HG02610 (cell line): ENCODE data around the gene FCHO2.

Experiments
- ATAC-seq: cut with Tn5 transposase; IDR thresholded peaks from one replicate; pipeline ENCODE4 v1.9.1; 2021; ENCODE audit warnings: mild to moderate bottlenecking, moderate library complexity; ENCODE audit not compliant: unreplicated experiment

Gene FCHO2

DNA sequence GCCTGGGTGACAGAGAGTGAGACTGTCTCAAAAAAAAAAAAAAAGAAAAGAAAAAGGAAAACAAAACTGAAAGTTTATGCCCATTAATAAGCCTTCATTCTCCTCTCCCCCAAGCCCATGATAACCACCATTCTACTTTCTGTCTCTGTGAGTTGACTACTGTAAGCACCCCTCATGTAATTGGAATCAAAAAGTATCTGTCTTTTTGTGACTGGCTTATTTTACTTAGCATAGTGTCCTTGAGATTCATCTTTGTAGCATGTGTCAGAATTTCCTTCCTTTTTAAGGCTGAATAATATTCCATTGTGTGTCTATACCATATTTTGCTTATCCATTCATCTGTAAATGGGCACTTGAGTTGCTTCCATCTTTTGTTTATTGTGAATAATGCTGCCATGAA, 150.5 kb downstream of the FCHO2 start:
- no peak for ATAC-seq

DNA sequence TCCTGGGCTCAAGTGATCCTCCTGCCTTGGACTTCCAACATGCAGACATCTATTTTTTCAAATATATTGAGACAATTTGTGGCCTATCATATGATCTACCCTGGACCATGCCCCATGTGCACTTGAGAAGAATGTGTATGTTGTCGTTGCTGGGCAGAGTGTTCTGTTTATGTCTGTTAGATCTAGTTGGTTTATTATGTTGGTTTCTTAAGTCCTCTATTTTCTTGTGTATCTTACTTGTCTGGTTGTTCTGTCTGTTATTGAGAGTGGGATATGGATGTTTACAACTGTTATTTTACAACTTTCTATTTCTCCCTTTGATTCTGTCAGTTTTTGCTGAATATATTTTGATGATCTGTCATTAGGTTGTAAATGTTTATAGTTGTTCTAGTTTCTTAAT, 154.3 kb downstream of the FCHO2 start:
- ATAC-seq: no peak

DNA sequence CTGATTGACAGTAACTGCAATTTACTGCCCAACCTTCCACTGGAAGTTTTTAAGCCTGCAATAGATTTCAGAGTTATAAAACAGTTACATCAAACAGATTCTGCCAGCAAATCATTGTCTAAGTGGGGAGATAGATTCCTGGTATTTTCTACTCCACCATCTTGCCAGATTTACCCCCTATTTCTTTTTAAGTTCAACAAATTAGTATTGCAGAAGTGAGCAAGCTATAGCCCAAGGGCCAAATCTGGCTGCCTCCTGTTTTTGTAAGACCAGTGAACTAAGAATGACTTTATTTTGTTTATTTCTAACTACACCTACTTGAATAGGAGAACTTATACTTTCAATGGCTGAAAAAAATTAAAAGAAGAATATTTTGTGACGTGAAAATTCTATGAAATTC, 155.7 kb downstream of the FCHO2 start:
- ATAC-seq: no peak

DNA sequence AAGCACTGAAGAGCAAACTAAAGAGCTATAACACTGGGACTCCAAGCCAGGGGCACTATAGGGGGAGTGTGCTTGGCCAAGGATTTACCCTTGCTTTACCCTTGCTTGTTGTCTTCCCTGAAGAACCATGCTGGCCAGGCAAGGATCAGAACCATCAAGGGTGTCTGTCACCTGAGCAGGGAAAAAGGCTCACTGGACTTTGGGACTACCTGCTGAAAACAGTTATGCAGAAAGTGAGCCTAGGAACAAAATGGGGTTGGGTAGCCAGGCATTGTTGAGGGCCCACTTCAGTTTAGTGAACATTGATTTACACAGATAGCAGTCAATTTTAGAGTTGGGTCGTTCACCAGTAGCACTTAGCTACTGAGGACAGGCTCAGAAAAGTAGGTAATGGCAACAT, 156.5 kb downstream of the FCHO2 start:
- no peak for ATAC-seq

DNA sequence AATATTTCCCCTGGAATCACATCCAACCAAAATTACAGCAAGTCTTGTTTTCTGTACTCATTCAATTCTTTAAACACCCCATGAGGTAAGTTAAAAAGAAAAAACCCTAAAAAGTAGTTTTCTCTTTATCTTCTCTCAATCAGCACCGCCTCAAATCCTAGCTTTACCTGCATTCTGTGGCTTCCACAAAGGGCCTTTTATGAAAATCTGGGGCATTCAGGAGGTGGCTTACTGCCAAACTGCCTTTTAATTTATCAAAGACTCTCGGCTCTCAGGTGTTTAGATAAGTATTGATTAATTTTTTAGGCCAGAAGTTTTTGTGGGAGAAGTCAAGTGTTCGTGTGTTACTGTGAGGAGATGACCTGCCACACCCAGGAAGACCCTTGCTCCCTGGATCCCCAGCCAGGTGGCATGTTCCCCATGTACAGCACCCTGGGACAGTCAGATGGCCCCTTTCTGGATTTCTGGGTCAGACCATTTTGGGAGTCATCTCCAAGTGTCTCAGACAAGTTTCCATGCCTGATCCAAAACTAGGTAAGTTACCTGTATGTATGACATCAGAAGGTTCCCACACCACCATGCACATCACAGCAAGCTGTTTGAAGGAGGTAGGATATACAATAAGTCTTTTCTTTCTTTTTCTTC, 158.3 kb downstream of the FCHO2 start:
- ATAC-seq: no peak

DNA sequence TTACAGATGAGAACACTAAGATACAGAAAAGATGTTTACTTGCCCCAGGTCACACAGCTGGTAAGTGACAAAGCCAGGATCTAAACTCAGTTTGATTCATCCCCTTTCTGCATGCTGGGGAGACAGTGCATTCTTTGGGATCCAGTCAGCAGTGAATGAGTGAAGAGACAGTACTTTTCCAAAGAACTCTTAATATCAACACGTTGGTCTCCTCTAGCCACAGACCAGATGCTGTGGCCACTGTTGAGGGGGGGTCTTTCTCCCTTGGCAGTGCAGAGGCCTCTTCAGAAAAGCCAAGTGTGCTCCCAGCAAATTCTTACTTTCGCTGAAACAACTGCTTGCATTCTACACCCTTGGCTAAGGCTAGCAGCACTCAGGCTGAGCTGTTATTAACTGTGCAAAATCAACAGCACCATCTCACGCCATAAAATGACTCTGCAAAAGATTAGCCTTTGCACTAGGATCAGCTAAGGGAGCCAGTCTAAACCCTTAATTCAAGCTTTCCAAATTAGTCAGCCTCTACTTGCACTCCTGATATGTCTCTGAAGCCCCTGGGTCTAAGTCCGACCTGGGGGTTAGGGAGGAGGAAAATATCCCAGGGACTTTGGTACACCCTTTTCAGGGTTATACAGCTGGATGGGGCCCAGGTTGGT, 159.7 kb downstream of the FCHO2 start:
- no peak for ATAC-seq

DNA sequence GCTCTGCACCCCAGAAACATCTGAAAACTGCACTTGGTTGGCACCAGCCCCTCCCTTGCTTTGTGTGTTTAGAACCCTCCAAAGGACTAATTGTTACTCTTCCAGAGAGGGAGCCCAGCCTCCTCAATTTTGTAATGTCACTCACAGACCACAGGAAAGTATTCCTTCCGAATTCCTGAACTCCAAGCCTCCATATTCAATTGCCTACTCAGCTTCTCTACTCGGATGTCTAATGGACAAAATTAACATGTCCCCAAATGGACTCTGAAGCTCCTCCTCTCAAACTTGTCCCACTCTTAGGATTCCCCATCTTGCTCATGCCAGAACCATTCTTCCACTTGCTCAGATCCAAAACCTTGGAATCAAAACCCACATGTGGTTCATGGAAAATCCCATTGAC, 160.7 kb downstream of the FCHO2 start:
- no peak for ATAC-seq

DNA sequence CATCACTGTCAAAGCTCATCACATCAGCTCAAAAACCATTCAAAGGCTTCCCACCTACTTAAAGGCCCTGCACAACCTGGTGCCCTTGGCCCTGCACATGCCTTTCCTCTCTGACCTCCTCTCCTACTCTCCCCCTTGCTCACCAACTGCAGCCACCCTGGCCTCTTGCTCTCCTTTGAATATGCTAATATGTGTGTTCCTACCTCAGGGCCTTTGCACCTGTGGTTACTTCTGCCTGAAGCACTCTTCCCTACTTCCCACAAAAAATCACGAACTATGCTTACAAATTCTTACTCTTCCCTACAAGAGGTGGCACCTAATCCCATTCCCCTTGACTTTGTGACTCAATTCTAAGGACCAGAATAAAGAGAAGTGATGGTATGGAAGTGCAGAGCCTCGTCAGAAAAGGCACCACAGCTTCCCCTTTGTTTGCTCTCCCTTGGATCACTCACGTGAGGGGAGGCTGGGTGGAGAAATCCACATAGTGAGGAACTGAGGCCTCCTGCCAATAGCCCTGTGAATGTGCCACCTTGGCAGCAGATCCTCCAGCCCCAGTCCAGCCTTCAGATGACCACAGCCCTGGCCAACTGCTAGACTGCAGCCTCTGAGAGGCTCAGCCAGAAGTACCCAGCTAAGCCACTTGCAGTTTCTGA, 161.4 kb downstream of the FCHO2 start:
- ATAC-seq: no peak

DNA sequence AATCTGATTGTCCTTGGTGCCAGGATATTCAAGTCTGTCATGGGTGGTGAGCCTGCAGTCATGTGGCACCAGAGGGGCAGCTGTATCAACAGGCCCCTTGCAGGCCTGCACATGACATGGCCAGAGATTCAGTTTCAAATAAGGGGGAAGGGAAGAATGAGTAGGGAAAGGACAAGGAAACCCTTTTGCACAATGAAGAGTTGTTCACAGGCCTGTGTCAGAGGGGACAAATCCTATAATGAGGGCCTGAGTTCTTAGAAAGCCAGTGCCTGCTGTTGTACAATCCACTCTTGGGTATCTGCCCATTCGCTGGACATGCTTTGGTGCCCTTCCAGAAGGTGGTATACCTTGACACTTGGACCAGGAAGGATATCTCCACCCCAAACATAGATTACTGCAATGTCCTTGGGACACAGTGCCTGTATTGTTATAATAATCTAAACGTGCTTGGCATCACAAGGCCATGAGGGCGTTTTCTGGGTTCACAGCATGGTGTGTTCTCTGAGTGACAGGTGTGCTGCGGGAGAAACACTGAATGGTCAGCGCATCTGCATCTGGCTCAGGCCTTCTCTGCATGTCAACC, 162.6 kb downstream of the FCHO2 start:
- no peak for ATAC-seq

DNA sequence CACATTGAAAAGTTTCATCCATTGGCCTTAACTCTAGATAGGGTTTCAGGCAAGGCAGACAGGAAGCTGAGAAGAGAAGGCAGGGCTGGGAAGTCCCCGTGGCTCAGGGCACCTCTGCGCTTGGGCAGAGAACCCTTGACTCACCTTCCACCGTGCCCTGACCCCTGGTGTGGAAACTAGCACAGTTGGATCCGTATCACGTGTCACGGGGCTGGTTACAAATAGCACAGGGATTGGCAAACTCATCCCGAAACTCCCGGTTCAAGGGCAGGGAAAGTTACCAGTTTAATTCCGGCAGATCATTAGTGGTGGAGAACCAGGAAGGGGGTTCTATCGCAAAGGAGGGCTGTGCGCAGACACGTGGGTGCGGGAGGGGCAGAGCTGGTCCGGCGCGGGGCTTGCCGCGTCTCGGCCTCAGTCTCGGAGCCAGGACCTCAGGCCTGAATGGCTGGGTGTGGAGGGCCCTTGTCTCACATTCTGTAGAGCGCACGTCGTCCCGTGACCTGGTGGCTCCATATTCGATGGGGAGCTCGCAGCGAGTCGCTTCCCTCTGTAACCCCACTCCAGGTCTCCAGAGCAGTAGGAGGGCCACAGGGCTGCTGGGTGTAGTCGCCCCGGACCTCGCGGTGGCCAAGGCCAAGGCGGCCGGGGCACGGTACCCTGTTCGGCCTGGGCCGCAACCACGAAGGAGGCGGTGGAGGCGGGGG, 163.8 kb downstream of the FCHO2 start:
- no peak for ATAC-seq

DNA sequence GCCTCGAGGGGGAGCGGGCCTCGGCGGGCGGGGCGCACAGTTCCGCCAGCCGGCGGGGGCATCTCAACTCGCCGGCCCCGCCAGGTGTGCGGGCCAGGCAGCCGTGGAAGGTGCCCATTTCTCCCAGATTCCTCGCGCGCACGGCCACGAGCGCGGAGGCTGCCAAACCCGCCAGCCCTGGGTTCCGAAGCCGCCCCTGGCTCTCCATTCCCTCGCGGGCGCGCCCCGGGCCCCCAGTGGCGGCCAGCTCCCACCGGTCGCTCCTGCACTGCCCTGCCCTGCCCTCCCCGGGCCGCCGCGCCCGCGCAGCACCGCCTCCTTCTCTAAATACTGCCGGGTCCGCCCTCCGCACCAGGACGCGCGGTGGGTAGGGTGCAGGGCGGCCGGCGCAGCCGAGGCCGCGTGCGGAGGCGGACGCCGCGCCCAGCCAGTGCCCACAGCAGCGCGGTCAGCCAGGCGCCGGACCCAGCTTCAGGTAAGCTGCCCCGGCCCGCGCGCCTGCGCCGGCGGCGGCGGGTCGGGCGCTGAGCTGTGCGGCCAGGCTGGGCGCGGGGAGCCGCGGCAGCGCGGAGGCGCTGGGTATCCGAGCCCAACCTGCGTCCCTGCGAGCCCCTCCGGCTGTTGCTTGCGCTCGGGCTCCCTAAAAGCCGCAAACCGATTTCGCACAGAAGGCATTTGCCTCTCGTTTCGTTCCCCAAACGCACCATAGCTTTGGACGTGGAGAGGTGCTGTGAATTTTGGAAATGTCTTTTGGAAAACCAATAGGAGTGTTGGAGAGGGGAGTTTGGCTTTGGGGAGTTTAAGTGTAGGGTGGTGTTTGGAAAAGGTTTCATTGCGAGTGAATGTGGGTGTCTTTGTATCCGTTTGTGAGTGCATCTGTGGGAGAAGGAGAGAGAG, 164.6 kb downstream of the FCHO2 start, which contains the start of gene TMEM171:
Gene TMEM171 (plus strand): TSS at position 354 of the 897 bp plus-strand sequence. CDS start 2,799 bp downstream, outside the sequence.
- no peak for ATAC-seq

DNA sequence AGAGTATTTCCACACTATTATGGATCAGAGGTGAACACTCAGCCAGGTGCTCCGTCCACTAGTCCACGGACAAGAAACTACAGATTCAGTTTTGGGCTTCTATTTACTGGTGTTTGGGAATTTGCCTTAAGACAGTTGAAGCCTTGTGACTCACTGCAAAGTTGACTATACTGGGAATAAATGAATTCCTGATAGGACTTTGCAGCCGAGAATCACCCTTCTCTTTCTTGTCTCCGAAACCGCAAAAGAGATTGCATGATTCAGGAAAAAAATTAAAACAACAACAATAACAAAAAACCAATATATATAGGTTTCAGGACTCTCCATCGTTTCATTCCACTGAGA, 165.2 kb downstream of the FCHO2 start:
- ATAC-seq: no peak

DNA sequence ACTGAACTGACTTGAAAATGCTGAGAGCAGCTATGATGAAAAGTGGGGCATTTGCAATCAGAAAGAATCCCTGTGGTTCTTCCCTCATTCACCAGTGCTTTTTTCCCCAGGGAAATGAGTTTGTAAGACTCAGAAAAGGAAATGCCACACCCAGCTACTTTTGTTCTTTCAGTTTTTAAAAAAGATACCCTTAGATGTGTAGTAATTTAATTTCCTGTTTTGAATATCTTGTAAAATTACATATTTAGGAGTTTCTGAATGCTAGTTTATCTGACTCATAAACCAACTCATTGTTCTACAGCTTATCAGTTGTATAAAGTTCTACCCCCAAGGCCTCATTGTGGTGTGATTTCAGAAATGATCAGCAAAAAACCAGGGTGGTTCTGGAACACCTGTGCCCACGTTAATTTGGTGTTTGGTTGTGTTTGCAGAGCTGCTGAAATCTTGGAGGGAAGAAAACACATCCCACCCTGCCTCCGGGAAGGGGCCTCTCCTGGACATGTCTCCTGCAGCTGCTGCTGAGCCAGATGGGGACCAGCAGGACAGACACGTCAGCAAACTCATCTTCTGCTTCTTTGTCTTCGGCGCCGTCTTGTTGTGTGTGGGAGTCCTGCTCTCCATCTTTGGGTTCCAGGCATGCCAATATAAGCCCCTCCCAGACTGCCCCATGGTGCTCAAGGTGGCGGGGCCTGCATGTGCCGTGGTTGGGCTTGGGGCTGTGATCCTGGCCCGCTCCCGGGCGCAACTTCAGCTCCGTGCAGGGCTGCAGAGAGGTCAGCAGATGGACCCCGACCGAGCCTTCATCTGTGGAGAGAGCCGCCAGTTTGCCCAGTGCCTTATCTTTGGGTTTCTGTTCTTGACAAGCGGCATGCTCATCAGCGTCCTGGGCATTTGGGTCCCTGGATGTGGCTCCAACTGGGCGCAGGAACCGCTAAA, 167.3 kb downstream of the FCHO2 start:
- no peak for ATAC-seq

DNA sequence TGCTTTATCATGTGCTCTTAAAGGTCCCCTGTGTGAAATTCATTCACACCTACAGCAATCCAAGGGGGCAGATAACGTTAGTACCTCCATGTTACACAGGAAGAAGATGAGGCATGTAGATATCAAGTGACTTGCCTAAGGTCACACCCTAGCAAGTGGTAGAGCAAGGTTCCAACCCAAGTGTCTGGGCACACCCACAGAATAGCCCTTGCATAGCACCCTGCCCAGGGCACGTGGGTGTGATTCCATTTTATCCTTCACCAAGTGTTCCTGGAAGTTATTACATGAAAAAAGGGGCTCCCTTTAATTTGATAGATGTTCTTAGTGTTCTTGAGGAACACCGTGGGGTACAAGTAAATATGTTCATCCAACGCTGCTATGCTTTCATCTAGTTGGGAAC, 169.4 kb downstream of the FCHO2 start:
- ATAC-seq: no peak

DNA sequence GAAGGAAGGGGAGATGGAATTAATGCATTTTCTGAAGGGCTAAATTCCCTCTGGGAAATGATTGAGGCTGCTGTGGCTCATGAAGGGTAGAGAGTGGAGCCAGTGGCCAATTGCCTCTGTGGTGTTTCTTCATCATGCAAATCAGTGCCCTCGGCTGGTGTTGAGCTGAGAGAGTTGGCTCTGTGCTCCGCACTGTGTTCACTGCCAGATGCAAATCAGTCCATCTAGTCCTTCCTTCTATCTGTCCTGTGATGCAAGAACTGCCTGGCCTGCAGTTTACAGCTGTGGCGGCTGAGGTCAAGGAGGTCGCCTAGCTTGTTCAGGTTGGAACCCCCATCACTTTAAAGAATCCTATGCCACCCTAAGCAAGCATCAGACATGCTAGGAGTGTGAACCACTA, 170.5 kb downstream of the FCHO2 start:
- ATAC-seq: no peak

DNA sequence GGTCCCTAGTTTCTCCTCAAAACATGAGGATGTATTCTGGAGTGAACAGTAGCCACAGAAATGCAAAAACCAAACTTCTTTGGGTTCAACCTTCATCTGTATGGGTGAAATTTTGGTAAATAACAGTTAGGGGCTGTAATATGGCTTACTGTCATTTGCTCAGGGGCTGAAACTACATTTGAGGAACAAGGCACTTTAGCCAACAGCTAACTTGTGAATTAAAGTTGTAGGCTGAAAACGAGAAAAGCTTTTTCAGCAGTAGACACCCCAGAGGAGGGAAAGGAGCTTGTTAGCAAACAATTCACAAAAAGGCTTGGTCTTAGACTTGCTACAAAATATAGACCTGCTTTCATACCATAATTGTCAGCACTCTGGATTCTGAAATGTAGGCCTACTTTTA, 171.1 kb downstream of the FCHO2 start:
- ATAC-seq: no peak

DNA sequence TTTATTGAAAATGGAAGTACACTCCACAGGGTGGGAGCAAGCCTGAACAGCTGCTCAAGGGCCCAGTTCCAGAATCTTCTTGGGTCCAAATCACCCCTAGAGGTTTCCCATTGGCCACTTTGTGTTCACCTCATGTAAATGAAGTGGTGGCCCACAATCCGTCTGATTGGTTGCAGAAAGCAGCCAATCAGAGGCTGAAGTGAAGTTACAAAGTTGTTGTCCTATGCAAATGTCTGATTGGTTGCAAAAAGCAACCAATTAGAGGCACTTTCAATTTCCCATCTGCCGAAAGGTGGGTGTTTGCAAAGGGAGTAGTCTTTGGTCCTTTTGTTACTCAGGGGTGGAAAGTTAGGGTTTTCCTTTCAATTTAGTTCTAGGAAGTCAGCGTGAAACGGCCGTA, 173.3 kb downstream of the FCHO2 start:
- ATAC-seq: no peak

DNA sequence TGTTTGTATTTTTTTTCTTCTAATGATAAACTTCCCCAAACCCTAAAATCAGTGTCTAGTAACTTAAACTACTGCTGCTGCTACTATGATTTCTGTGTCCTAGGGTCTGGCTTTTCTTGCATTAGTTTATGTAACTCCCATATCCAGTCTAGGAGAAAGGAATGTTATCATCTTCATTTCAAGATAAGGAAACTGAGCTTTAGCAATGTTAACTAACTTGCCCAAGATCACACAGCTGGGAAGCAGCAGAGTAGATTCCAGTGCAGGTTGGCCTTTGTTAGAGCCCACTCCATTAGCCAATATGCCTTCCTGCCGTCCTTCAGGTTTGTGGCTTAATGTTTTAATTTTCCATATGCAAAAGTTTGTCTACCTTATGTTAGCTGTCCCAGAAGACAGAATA, 175.0 kb downstream of the FCHO2 start:
- no peak for ATAC-seq

DNA sequence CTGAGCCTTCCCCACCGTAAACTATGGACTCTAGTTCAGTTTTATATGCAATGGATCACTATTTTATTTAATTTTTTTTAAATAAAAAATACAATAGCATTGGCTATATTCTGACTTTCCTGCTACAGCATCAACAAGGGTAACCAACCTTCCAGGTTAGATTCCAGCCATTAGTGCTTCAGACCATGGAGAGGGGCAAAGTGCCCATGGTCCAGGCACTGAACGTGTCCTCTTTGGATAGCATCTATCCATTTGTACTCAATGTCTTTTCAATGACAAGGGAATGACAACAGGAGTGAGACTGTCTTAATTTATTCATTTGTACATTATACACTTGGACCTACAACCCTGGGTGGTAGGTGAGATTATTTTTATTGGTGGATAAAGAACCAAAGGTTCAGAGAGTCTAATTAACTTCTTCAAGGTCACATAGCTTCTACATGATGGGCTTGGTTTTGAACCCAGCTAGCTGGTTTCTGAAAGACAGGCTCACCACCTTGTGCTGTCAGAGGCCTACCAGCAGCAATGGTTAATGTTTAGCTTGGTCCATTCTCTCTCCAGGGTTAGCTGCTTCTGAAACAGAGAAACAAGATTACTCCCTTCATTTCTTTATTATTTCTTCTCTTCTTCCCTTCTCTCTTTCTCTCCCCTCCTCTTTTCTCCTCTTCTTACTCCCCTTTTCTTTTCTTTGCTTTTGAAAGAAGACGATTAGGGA, 176.0 kb downstream of the FCHO2 start:
- no peak for ATAC-seq
